Ascending aorta (tissue), 2 donors: Measurements from ENCODE around the gene CEACAM16. TPM values are rescaled to one million over a fixed set of nuclear protein-coding genes. Genes with fewer than 3 reads are reported as not detected.

Experiments used
- DNase-seq, 2 donors: peaks; one replicate each; pipeline ENCODE4 v3.0.0-alpha.2; 2019; ENCODE audit warnings: low spot score in 2 of 2
- H3K27ac ChIP-seq, 2 donors: fragments of 200-600 bp; sonication (generic); one replicate each; pipeline ENCODE4 v1.5.1; 2016 to 2017; ENCODE audit warnings: mild to moderate bottlenecking in 1 of 2
- H3K27me3 ChIP-seq: fragments of 200-600 bp; sonication (generic); one replicate; pipeline ENCODE4 v1.5.1; 2017
- H3K36me3 ChIP-seq, 2 donors: fragments of 200-600 bp; sonication (generic); one replicate each; pipeline ENCODE4 v1.5.1; 2016
- H3K4me1 ChIP-seq, 2 donors: fragments of 200-600 bp; sonication (generic); one replicate each; pipeline ENCODE4 v1.5.1; 2016 to 2017; ENCODE audit warnings: mild to moderate bottlenecking in 1 of 2
- H3K4me3 ChIP-seq, 2 donors: fragments of 200-600 bp; sonication (generic); one replicate each; pipeline ENCODE4 v1.5.1; 2016 to 2017; ENCODE audit warnings: mild to moderate bottlenecking in 1 of 2
- H3K9me3 ChIP-seq, 2 donors: fragments of 200-600 bp; sonication (generic); one replicate each; pipeline ENCODE4 v1.5.1; 2016
- intact Hi-C: fragments of 100-400 bp; cut with DNase I; formaldehyde crosslinking; loops from one replicate; pipeline ENCODE4 v1.15.1; 2023
- total RNA-seq: library from RNA; depleted of rRNA; stranded (reverse); fragments of >200 nt; gene quantifications from one replicate; pipeline ENCODE4 v1.1.0, GENCODE V29; 2016
- TF ChIP-seq, protein P1 (sequence below), 3 experiments: fragments of 200-600 bp in 2 of 3; fragments of 450-650 bp in 1 of 3; sonication (generic) in 2 of 3; IDR thresholded peaks; one replicate each; pipeline ENCODE4 v1.5.1; 2016 to 2019; ENCODE audit warnings: antibody characterized with exemption in 3 of 3, mild to moderate bottlenecking in 1 of 3, moderate library complexity in 1 of 3

CEACAM16 gene
- total RNA-seq, 1 donor from 2014 or later, result not detected

DNA sequence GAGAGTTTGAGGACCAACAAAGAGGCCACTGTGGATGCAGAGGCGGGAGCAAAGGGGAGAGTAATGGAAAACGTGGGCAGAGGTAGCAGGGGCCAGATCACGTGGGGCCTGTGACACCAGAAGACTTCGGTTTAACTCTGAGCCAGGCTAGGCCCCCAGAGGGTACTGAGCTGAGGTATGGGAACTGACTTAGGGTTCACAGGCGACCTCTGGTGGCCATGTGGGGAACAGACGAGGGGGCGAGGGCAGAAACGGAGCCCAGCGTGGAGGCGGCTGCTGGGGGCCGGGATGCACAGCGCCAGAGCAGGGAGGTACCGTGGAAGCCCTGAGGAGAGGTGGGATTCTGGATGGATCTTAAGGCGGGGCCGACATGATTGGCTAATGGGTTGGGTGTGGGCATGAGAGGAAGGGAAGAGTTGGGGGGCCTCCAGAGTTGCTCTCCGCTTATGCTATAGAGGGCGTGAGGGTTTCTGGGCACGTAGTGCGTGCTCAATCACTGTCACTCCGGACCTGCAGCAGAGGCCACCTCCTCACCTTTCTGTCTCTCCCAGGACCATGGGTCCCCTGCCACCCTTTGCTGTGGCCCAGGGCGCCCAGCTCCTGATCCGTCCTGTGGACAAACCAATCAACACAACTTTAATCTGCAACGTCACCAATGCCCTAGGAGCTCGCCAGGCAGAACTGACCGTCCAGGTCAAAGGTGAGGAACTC, 41.6 kb upstream of the CEACAM16 start:
- Histone ChIP-seq H3K27me3 (no peaks in the 10 kb centered on the region), H3K9me3 (no peaks in the 10 kb centered on the region), H3K27ac (no peak overlapping the region), H3K4me1 (no peaks in the 10 kb centered on the region), H3K36me3 (peaks cover 57 to 80% of the 10 kb centered on the region in 2 donors), H3K4me3 (no peak overlapping the region)
- intact Hi-C loops, result loop anchor here (1.0 to 5.0 kb wide), 2 partner anchors 70 to 86 kb away; no protein-coding TSS in a partner anchor
- TF ChIP-seq, protein P1, sequence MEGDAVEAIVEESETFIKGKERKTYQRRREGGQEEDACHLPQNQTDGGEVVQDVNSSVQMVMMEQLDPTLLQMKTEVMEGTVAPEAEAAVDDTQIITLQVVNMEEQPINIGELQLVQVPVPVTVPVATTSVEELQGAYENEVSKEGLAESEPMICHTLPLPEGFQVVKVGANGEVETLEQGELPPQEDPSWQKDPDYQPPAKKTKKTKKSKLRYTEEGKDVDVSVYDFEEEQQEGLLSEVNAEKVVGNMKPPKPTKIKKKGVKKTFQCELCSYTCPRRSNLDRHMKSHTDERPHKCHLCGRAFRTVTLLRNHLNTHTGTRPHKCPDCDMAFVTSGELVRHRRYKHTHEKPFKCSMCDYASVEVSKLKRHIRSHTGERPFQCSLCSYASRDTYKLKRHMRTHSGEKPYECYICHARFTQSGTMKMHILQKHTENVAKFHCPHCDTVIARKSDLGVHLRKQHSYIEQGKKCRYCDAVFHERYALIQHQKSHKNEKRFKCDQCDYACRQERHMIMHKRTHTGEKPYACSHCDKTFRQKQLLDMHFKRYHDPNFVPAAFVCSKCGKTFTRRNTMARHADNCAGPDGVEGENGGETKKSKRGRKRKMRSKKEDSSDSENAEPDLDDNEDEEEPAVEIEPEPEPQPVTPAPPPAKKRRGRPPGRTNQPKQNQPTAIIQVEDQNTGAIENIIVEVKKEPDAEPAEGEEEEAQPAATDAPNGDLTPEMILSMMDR (IDR thresholded peaks at IDR 0.05), result peak; percentile 71 to 92 (median 88)
- DNase-seq, result peak in 1 of 2 donors; percentile 78

DNA sequence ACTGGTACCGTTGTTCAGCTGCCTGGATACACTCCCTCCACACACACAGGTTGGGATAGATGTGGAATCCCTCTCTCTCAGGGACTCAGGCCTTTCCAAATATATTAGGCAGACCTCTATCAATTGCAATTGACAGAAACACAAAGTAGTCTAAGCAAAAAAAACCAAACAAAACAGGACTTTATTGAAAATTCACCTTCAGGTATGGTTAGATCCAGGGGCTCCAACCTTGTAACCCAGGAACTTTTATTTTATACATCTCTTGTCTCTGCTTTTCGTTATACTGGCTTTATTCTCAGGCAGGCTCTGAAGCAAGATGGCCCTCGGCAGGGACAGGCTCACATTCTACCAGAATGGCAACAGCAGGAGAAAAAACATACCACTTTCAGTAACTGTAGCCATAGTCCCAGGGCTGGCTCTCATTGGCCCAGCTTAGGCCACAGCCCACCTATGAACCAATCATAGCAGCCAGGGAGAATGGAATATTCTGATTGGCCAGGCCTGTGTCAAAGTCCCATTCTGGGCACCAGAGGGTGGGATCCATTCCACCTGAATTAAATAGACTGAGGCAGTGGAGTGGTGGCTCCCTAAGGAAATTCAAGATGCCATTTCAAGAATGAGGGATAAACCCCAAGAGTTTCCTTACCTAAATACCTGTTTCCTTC, 40.8 kb upstream of the CEACAM16 start:
- Histone ChIP-seq H3K27ac (no peak overlapping the region), H3K4me1 (no peaks in the 10 kb centered on the region), H3K9me3 (no peaks in the 10 kb centered on the region), H3K4me3 (no peak overlapping the region), H3K36me3 (peaks cover 51 to 79% of the 10 kb centered on the region in 2 donors), H3K27me3 (no peaks in the 10 kb centered on the region)
- DNase-seq, result no peak
- intact Hi-C loops, result loop anchor here (5.0 kb wide), 1 partner anchor 71 kb away; no protein-coding TSS in a partner anchor
- TF ChIP-seq, protein P1 (IDR thresholded peaks at IDR 0.05), result no peak

DNA sequence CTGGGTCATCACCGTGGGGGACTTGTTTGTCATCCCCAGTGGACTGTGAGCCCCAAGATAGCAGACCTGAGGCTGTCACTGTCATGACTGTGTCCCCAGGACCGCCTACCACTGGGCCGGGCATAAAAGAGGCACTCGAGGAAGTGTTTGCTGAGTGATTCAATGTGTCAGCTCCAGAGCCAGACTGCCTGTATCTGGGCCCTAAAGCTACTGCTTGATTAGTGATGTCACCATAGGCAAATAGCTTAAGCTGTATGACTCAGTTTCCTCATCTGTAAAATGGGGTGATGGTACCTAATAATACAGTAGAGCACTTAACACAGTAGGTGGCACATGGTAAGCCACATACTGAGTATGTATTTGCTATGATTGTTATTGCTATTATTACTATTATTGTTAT, 38.9 kb upstream of the CEACAM16 start:
- DNase-seq, result no peak
- Histone ChIP-seq H3K27ac (no peak overlapping the region), H3K4me3 (no peak overlapping the region), H3K4me1 (no peaks in the 10 kb centered on the region), H3K9me3 (no peaks in the 10 kb centered on the region), H3K36me3 (peaks cover 43 to 70% of the 10 kb centered on the region in 2 donors), H3K27me3 (no peaks in the 10 kb centered on the region)
- TF ChIP-seq, protein P1 (IDR thresholded peaks at IDR 0.05), result no peak
- intact Hi-C loops, result no loop called here

DNA sequence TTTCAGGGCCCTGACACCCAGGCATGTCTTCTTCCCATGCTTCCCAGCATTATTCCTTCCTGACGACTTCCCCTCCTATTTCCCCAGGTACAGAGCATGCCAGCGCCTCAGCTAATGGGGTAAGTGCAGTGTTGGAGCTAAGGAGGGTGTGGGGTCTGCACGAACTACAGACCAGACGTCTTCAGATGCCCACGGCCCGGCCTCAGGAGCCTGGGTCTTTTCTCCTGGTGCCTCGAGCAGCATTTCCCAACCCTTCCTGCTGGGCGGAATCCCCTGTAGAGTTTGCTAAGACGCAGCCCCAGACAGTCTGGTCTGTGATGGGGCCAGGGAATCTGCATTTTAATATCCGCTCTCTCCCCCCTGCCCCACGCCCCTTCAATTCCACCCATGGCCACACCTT, 37.7 kb upstream of the CEACAM16 start:
- Histone ChIP-seq H3K4me1 (no peaks in the 10 kb centered on the region), H3K4me3 (no peak overlapping the region), H3K27ac (no peak overlapping the region), H3K36me3 (peaks cover 40 to 59% of the 10 kb centered on the region in 2 donors), H3K9me3 (no peaks in the 10 kb centered on the region), H3K27me3 (no peaks in the 10 kb centered on the region)
- intact Hi-C loops, result no loop called here
- TF ChIP-seq, protein P1 (IDR thresholded peaks at IDR 0.05), result no peak
- DNase-seq, result no peak

DNA sequence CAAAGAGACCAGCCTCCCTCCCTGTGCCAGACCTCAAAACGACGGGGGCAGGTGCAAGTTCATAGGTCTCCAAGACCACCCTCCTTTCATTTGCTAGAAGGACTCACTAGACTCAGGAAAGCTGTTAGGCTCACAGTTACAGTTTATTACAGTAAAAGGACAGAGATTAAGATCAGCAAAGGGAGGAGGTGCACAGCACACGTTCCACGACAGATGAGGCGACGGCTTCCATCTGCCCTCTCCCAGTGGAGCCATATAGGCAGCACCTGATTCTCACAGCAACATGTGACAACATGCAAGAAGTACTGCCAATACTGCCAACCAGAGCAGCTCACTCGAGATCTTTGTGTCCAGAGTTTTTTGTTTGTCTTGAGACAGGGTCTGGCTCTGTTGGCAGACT, 37.0 kb upstream of the CEACAM16 start:
- intact Hi-C loops, result no loop called here
- no peaks in the 10 kb centered on the region for H3K4me1 ChIP-seq
- TF ChIP-seq, protein P1 (IDR thresholded peaks at IDR 0.05), result no peak
- no peak overlapping the region for H3K27ac ChIP-seq
- H3K9me3 ChIP-seq, result no peaks in the 10 kb centered on the region
- DNase-seq, result no peak
- H3K27me3 ChIP-seq, result no peaks in the 10 kb centered on the region
- H3K36me3 ChIP-seq, result peaks cover 40 to 56% of the 10 kb centered on the region in 2 donors
- no peak overlapping the region for H3K4me3 ChIP-seq
